RWPE2 (cell line): Measurements from ENCODE around the gene MED13.

Experiments
- ATAC-seq: fragments of 200-7000 bp; cut with Tn5 transposase; 3 replicates; pipeline ENCODE4 v1.9.1; 2021; ENCODE audit warnings: low read depth
- DNase-seq: peaks from one replicate; pipeline ENCODE4 v3.0.0-alpha.2; 2020; ENCODE audit warnings: low spot score
- H3K27ac ChIP-seq: fragments of 450-650 bp; 2 replicates; pipeline ENCODE4 v1.5.1; 2017; ENCODE audit warnings: mild to moderate bottlenecking; ENCODE audit not compliant: poor library complexity, severe bottlenecking
- H3K27me3 ChIP-seq: fragments of 250-450 bp; sonication (Bioruptor Pico); 2 replicates; pipeline ENCODE4 v1.5.1; 2021; ENCODE audit warnings: mild to moderate bottlenecking, moderate library complexity; ENCODE audit not compliant: insufficient read depth, poor library complexity, severe bottlenecking
- H3K36me3 ChIP-seq: fragments of 250-450 bp; sonication (Bioruptor Pico); 2 replicates; pipeline ENCODE4 v1.5.1; 2020; ENCODE audit warnings: low read depth, mild to moderate bottlenecking, moderate library complexity
- H3K4me1 ChIP-seq: fragments of 250-450 bp; sonication (Bioruptor Pico); 2 replicates; pipeline ENCODE4 v1.5.1; 2021; ENCODE audit warnings: mild to moderate bottlenecking, moderate library complexity; ENCODE audit not compliant: insufficient read depth, poor library complexity, severe bottlenecking
- H3K4me3 ChIP-seq: fragments of 250-450 bp; sonication (Bioruptor Pico); 2 replicates; pipeline ENCODE4 v1.5.1; 2021; ENCODE audit warnings: mild to moderate bottlenecking, moderate library complexity; ENCODE audit not compliant: severe bottlenecking
- H3K9me3 ChIP-seq: fragments of 250-450 bp; sonication (Bioruptor Pico); 2 replicates; pipeline ENCODE4 v1.5.1; 2021; ENCODE audit warnings: mild to moderate bottlenecking, moderate library complexity; ENCODE audit not compliant: severe bottlenecking
- CTCF ChIP-seq: fragments of 450-650 bp; IDR thresholded peaks from one replicate; pipeline ENCODE4 v1.5.1; 2017; ENCODE audit warnings: mild to moderate bottlenecking, moderate library complexity; ENCODE audit not compliant: poor library complexity, severe bottlenecking

Gene MED13

GRCh38 chr17:61981323-61981722 lies 83.8 kb downstream of the MED13 start:
- no peak; the same call in 2 of the 3 replicates for ATAC-seq
- Histone ChIP-seq H3K4me3 (no peak overlapping the region), H3K36me3 (peaks cover 87% of the 10 kb centered on the region)

GRCh38 chr17:61980535-61980934 lies 84.5 kb downstream of the MED13 start:
- H3K27me3 ChIP-seq, result no peaks in the 10 kb centered on the region
- no peak for DNase-seq
- peaks cover 83% of the 10 kb centered on the region for H3K36me3 ChIP-seq
- H3K27ac ChIP-seq, result no peak overlapping the region
- no peak overlapping the region for H3K4me3 ChIP-seq
- TF ChIP-seq CTCF, result no peak
- ATAC-seq, result no peak
- no peaks in the 10 kb centered on the region for H3K9me3 ChIP-seq
- H3K4me1 ChIP-seq, result no peaks in the 10 kb centered on the region

More at GRCh38 chr17:61981323-61981722, 83.8 kb downstream of the MED13 start:
- DNase-seq, result no peak
- no peaks in the 10 kb centered on the region for H3K4me1 ChIP-seq
- no peaks in the 10 kb centered on the region for H3K27me3 ChIP-seq
- no peak for TF ChIP-seq CTCF
- H3K9me3 ChIP-seq, result no peaks in the 10 kb centered on the region
- H3K27ac ChIP-seq, result no peak overlapping the region

GRCh38 chr17:61974115-61974514 lies 91.0 kb downstream of the MED13 start:
- H3K4me3 ChIP-seq, result no peak overlapping the region
- H3K27ac ChIP-seq, result no peak overlapping the region
- DNase-seq (no peak), ATAC-seq (no peak)
- no peak for TF ChIP-seq CTCF
- H3K4me1 ChIP-seq, result no peaks in the 10 kb centered on the region
- H3K9me3 ChIP-seq, result no peaks in the 10 kb centered on the region
- H3K27me3 ChIP-seq, result no peaks in the 10 kb centered on the region
- peaks cover 73% of the 10 kb centered on the region for H3K36me3 ChIP-seq

GRCh38 chr17:61972311-61972710 lies 92.8 kb downstream of the MED13 start:
- no peak for ATAC-seq
- Histone ChIP-seq H3K9me3 (no peaks in the 10 kb centered on the region), H3K27ac (no peak overlapping the region), H3K4me3 (no peak overlapping the region), H3K36me3 (peaks cover 78% of the 10 kb centered on the region), H3K4me1 (no peaks in the 10 kb centered on the region), H3K27me3 (no peaks in the 10 kb centered on the region)
- no peak for TF ChIP-seq CTCF
- DNase-seq, result no peak

- Histone ChIP-seq H3K27ac (no peak overlapping the region), H3K9me3 (no peaks in the 10 kb centered on the region), H3K27me3 (no peaks in the 10 kb centered on the region), H3K4me3 (no peak overlapping the region), H3K4me1 (no peaks in the 10 kb centered on the region), H3K36me3 (peaks cover 87% of the 10 kb centered on the region)
- TF ChIP-seq CTCF, result no peak
- ATAC-seq (no peak), DNase-seq (no peak)
Measured at GRCh38 chr17:61970030-61970429, 95.0 kb downstream of the MED13 start.
